PC-3 (cell line): Measurements from ENCODE around the gene ALKBH1.

Experiments
- EZH2 ChIP-seq: fragments of 300-600 bp; sonication (generic); IDR thresholded peaks from one replicate; pipeline ENCODE4 v1.6.1; 2017; ENCODE audit warnings: antibody characterized with exemption, mild to moderate bottlenecking, low read length; ENCODE audit not compliant: unreplicated experiment
- EZH2phosphoT487 ChIP-seq: fragments of 300-600 bp; sonication (generic); IDR thresholded peaks from 2 replicates; pipeline ENCODE4 v1.6.1; 2018; ENCODE audit warnings: mild to moderate bottlenecking, antibody characterized with exemption, low read length, borderline replicate concordance
- TF ChIP-seq, protein P1 (sequence below): fragments of 300-600 bp; sonication (generic); conservative IDR thresholded peaks from 2 replicates; pipeline ENCODE4 v1.5.1; 2017; ENCODE audit warnings: antibody characterized with exemption, low read depth, mild to moderate bottlenecking, low read length

- no peak for TF ChIP-seq EZH2
- TF ChIP-seq EZH2phosphoT487: no peak
- TF ChIP-seq, protein P1, sequence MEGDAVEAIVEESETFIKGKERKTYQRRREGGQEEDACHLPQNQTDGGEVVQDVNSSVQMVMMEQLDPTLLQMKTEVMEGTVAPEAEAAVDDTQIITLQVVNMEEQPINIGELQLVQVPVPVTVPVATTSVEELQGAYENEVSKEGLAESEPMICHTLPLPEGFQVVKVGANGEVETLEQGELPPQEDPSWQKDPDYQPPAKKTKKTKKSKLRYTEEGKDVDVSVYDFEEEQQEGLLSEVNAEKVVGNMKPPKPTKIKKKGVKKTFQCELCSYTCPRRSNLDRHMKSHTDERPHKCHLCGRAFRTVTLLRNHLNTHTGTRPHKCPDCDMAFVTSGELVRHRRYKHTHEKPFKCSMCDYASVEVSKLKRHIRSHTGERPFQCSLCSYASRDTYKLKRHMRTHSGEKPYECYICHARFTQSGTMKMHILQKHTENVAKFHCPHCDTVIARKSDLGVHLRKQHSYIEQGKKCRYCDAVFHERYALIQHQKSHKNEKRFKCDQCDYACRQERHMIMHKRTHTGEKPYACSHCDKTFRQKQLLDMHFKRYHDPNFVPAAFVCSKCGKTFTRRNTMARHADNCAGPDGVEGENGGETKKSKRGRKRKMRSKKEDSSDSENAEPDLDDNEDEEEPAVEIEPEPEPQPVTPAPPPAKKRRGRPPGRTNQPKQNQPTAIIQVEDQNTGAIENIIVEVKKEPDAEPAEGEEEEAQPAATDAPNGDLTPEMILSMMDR: no peak
Observed at GRCh38 chr14:77714926-77715325, 7.1 kb upstream of the ALKBH1 start.
